ENCODE measurements around the gene TCF25.

Gene TCF25

DNA sequence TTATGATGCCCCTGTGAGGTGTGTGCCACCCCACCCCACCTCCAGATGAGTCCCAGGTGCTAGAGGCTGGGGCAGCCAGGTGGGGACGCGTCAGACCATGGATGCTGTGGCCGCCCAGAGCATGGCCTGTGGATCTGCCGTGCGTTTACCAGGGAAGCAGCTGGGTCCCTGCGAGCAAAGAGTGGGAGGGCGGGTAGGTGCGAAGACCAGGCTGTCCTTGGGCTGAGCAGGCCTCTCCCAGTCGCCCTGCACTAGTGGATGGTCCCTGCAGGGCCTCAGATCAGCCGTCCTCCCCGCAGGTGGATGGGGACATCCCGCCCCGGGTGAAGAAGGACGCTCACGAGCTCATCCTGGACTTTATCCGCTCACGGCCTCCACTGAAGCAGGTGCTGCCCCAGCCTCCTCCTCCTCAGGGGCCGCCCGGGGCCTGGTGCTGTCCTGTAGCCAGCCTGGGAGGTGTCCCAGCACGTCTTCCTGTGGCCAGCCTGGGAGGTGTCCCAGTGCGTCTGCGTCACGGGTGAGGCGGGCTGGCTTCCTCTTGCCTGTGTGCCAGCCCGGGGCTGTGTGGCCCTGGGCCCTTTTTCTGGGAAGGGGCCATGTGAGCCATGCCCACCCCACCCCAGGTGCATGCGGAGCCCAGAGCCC lies 18.0 kb upstream of the TCF25 start:
- H3K18ac ChIP-seq (ENCODE audit: low read length), result peak overlapping the region; percentile 19
- H2BK120ac ChIP-seq (ENCODE audit: low read depth, low read length), result no peak overlapping the region
- no peak overlapping the region for H3K27ac ChIP-seq (replicated peaks; ENCODE audit: low read length)
- no peaks in the 10 kb centered on the region for H3K79me1 ChIP-seq (ENCODE audit: low read depth, low read length)
- WGBS, 2 donors (ENCODE audit: extremely low coverage in 2 of 2, insufficient read length in 2 of 2, insufficient replicate concordance in 1 of 2), result no CpG with 5 or more reads among the region's 26 CpGs
- peaks cover 5 to 51% of the 10 kb centered on the region in 2 donors for H3K36me3 ChIP-seq (replicated peaks in 1 of 2; ENCODE audit: control insufficient read depth in 2 of 2, insufficient read depth in 2 of 2, low read length in 2 of 2)
- H4K8ac ChIP-seq (ENCODE audit: low read depth, low read length), result no peak overlapping the region
- no peak overlapping the region for H3K4ac ChIP-seq (ENCODE audit: low read length)
- DNase-seq (ENCODE audit: low spot score), result no peak
- H3K27me3 ChIP-seq (ENCODE audit: control insufficient read depth in 3 of 3, insufficient read depth in 3 of 3, low read depth in 1 of 3, low read length in 3 of 3), result no peaks in the 10 kb centered on the region
- H2BK5ac ChIP-seq (ENCODE audit: low read length), result no peak overlapping the region
- peak overlapping the region; percentile 55 for H3K23ac ChIP-seq (ENCODE audit: low read depth, low read length, poor library complexity)
- H3K14ac ChIP-seq (ENCODE audit: low read length), result no peak overlapping the region
- H2BK12ac ChIP-seq (ENCODE audit: low read length), result no peak overlapping the region
- H3K4me1 ChIP-seq (ENCODE audit: control insufficient read depth in 2 of 2, insufficient read depth in 1 of 2, low read depth in 1 of 2, low read length in 2 of 2), result no peaks in the 10 kb centered on the region
- H3K4me3 ChIP-seq (ENCODE audit: low read length in 2 of 2), result no peak overlapping the region
- H3K9me3 ChIP-seq (replicated peaks in 1 of 2; ENCODE audit: control insufficient read depth in 2 of 2, insufficient read depth in 1 of 2, low read depth in 1 of 2, low read length in 2 of 2), result no peaks in the 10 kb centered on the region
- H2BK15ac ChIP-seq (ENCODE audit: low read length), result no peak overlapping the region
- no peak overlapping the region for H4K91ac ChIP-seq (ENCODE audit: low read depth, low read length, poor library complexity)
- H2AK5ac ChIP-seq (ENCODE audit: low read depth, low read length), result no peak overlapping the region
- H2AFZ ChIP-seq (ENCODE audit: low read length), result no peak overlapping the region
- H3K9ac ChIP-seq (ENCODE audit: low read depth, low read length, poor library complexity), result peak overlapping the region; percentile 72
- H3K4me2 ChIP-seq (ENCODE audit: insufficient read depth, low read length, poor library complexity, severe bottlenecking), result no peak overlapping the region

DNA sequence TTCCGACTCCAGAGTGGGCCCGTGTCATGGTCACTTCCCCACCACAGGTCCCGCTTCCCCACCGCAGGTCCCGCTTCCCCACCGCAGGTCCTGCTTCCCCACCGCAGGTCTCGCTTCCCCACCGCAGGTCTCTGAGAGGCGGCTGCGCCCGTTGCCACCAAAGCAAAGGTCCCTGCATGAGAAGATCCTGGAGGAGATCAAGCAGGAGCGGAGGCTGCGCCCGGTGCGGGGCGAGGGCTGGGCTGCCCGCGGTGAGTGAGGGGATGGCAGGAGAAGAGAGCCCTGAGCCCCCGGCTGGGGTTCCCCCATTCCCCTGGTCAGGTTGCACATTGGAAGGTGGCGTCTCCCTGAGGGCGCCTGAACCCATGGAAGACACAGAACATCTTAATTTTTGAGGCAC lies 17.4 kb upstream of the TCF25 start:
- no peak overlapping the region for H2BK12ac ChIP-seq (ENCODE audit: low read length)
- H3K4me1 ChIP-seq (ENCODE audit: control insufficient read depth in 2 of 2, insufficient read depth in 1 of 2, low read depth in 1 of 2, low read length in 2 of 2), result no peaks in the 10 kb centered on the region
- no peak overlapping the region for H2BK5ac ChIP-seq (ENCODE audit: low read length)
- no peak overlapping the region for H3K27ac ChIP-seq (replicated peaks; ENCODE audit: low read length)
- no peak overlapping the region for H4K91ac ChIP-seq (ENCODE audit: low read depth, low read length, poor library complexity)
- no peak overlapping the region for H4K8ac ChIP-seq (ENCODE audit: low read depth, low read length)
- H2AFZ ChIP-seq (ENCODE audit: low read length), result no peak overlapping the region
- no peak overlapping the region for H2BK15ac ChIP-seq (ENCODE audit: low read length)
- no peak overlapping the region for H3K9ac ChIP-seq (ENCODE audit: low read depth, low read length, poor library complexity)
- H3K79me1 ChIP-seq (ENCODE audit: low read depth, low read length), result no peaks in the 10 kb centered on the region
- WGBS, 2 donors (ENCODE audit: extremely low coverage in 2 of 2, insufficient read length in 2 of 2, insufficient replicate concordance in 1 of 2), result no CpG with 5 or more reads among the region's 22 CpGs
- no peak overlapping the region for H2AK5ac ChIP-seq (ENCODE audit: low read depth, low read length)
- H3K27me3 ChIP-seq (ENCODE audit: control insufficient read depth in 3 of 3, insufficient read depth in 3 of 3, low read depth in 1 of 3, low read length in 3 of 3), result no peaks in the 10 kb centered on the region
- DNase-seq (ENCODE audit: low spot score), result no peak
- H3K9me3 ChIP-seq (replicated peaks in 1 of 2; ENCODE audit: control insufficient read depth in 2 of 2, insufficient read depth in 1 of 2, low read depth in 1 of 2, low read length in 2 of 2), result no peaks in the 10 kb centered on the region
- no peak overlapping the region for H3K18ac ChIP-seq (ENCODE audit: low read length)
- no peak overlapping the region for H3K4me3 ChIP-seq (ENCODE audit: low read length in 2 of 2)
- peaks cover 6 to 50% of the 10 kb centered on the region in 2 donors for H3K36me3 ChIP-seq (replicated peaks in 1 of 2; ENCODE audit: control insufficient read depth in 2 of 2, insufficient read depth in 2 of 2, low read length in 2 of 2)
- no peak overlapping the region for H3K23ac ChIP-seq (ENCODE audit: low read depth, low read length, poor library complexity)
- no peak overlapping the region for H2BK120ac ChIP-seq (ENCODE audit: low read depth, low read length)
- H3K14ac ChIP-seq (ENCODE audit: low read length), result no peak overlapping the region
- H3K4ac ChIP-seq (ENCODE audit: low read length), result no peak overlapping the region
- peak overlapping the region; percentile 11 for H3K4me2 ChIP-seq (ENCODE audit: insufficient read depth, low read length, poor library complexity, severe bottlenecking)

DNA sequence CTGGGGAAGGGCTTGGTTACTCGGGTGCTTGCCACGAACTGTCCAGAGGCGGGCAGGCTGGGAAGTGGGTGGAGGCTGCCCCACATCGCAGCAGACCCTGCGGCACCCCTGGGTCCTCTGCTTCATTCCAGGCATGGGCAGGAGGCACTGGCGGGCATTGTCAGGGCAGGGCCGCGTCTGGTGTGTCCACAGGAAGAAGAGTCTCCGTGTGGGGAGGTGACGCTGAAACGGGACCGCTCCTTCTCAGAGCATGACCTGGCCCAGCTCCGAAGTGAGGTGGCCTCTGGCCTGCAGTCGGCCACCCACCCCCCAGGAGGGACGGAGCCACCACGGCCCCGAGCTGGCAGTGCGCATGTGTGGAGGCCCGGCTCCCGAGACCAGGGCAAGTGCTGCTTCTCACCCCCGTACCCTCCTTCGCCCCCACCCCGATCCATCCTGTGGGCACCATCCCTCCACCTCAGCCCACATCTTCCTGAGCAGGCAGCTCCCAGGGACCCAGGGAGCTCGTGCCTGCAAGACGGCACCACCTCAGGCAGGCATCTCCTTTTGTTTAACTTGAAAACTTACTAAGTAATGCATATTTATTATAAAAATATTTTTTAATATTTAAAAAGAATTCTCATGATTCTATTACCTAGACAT lies 14.3 kb upstream of the TCF25 start:
- Histone ChIP-seq H2BK12ac (ENCODE audit: low read length) (no peak overlapping the region), H4K91ac (ENCODE audit: low read depth, low read length, poor library complexity) (no peak overlapping the region), H3K14ac (ENCODE audit: low read length) (no peak overlapping the region), H3K27me3 (ENCODE audit: control insufficient read depth in 3 of 3, insufficient read depth in 3 of 3, low read depth in 1 of 3, low read length in 3 of 3) (no peaks in the 10 kb centered on the region), H3K27ac (replicated peaks; ENCODE audit: low read length) (no peak overlapping the region), H3K18ac (ENCODE audit: low read length) (peak overlapping the region; percentile 17), H2AFZ (ENCODE audit: low read length) (no peak overlapping the region), H3K9me3 (replicated peaks in 1 of 2; ENCODE audit: control insufficient read depth in 2 of 2, insufficient read depth in 1 of 2, low read depth in 1 of 2, low read length in 2 of 2) (no peaks in the 10 kb centered on the region), H3K36me3 (replicated peaks in 1 of 2; ENCODE audit: control insufficient read depth in 2 of 2, insufficient read depth in 2 of 2, low read length in 2 of 2) (peaks cover 12 to 67% of the 10 kb centered on the region in 2 donors), H2BK5ac (ENCODE audit: low read length) (no peak overlapping the region), H3K79me1 (ENCODE audit: low read depth, low read length) (peaks cover 3% of the 10 kb centered on the region), H3K4me2 (ENCODE audit: insufficient read depth, low read length, poor library complexity, severe bottlenecking) (no peak overlapping the region), H3K9ac (ENCODE audit: low read depth, low read length, poor library complexity) (no peak overlapping the region), H3K4ac (ENCODE audit: low read length) (no peak overlapping the region), H4K8ac (ENCODE audit: low read depth, low read length) (no peak overlapping the region), H2BK15ac (ENCODE audit: low read length) (no peak overlapping the region), H3K4me1 (ENCODE audit: control insufficient read depth in 2 of 2, insufficient read depth in 1 of 2, low read depth in 1 of 2, low read length in 2 of 2) (no peaks in the 10 kb centered on the region), H3K4me3 (ENCODE audit: low read length in 2 of 2) (no peak overlapping the region), H2AK5ac (ENCODE audit: low read depth, low read length) (no peak overlapping the region), H3K23ac (ENCODE audit: low read depth, low read length, poor library complexity) (no peak overlapping the region), H2BK120ac (ENCODE audit: low read depth, low read length) (no peak overlapping the region)
- no peak for DNase-seq (ENCODE audit: low spot score)
- WGBS, 2 donors (ENCODE audit: extremely low coverage in 2 of 2, insufficient read length in 2 of 2, insufficient replicate concordance in 1 of 2), result no CpG with 5 or more reads among the region's 25 CpGs

DNA sequence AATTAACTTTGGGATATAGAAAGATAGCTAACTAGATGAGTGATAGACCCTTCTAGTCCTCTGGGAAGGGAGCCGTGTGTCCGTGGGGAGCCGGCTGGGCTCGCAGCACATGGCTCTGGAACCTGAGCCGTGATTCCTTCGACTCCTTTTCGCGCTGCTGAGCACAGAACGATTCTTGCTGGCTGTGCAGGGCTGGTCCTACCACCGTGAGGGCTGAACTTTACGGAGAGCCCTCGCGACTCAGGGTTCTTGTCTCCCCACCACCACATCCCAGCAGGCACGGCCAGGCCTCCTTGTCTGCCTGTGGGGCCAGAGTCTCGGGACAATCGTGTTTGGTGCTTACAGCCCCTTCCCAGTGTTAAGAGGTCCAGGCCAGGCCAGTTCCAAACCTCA lies 13.8 kb upstream of the TCF25 start:
- Histone ChIP-seq H3K4me3 (ENCODE audit: low read length in 2 of 2) (no peak overlapping the region), H2BK12ac (ENCODE audit: low read length) (peak overlapping the region; percentile 58)

More for the DNA sequence above, 13.8 kb upstream of the TCF25 start:
- no peak overlapping the region for H2BK120ac ChIP-seq (ENCODE audit: low read depth, low read length)
- H2BK15ac ChIP-seq (ENCODE audit: low read length), result no peak overlapping the region
- H3K79me1 ChIP-seq (ENCODE audit: low read depth, low read length), result peaks cover 3% of the 10 kb centered on the region
- H3K4me2 ChIP-seq (ENCODE audit: insufficient read depth, low read length, poor library complexity, severe bottlenecking), result no peak overlapping the region
- H3K14ac ChIP-seq (ENCODE audit: low read length), result no peak overlapping the region
- peak overlapping the region; percentile 8 for H3K18ac ChIP-seq (ENCODE audit: low read length)
- H3K36me3 ChIP-seq (replicated peaks in 1 of 2; ENCODE audit: control insufficient read depth in 2 of 2, insufficient read depth in 2 of 2, low read length in 2 of 2), result peaks cover 15 to 73% of the 10 kb centered on the region in 2 donors
- H3K9me3 ChIP-seq (replicated peaks in 1 of 2; ENCODE audit: control insufficient read depth in 2 of 2, insufficient read depth in 1 of 2, low read depth in 1 of 2, low read length in 2 of 2), result no peaks in the 10 kb centered on the region
- no peak overlapping the region for H3K23ac ChIP-seq (ENCODE audit: low read depth, low read length, poor library complexity)
- H4K91ac ChIP-seq (ENCODE audit: low read depth, low read length, poor library complexity), result no peak overlapping the region
- DNase-seq (ENCODE audit: low spot score), result no peak
- H2AK5ac ChIP-seq (ENCODE audit: low read depth, low read length), result no peak overlapping the region
- no peak overlapping the region for H3K9ac ChIP-seq (ENCODE audit: low read depth, low read length, poor library complexity)
- no peaks in the 10 kb centered on the region for H3K4me1 ChIP-seq (ENCODE audit: control insufficient read depth in 2 of 2, insufficient read depth in 1 of 2, low read depth in 1 of 2, low read length in 2 of 2)
- no peak overlapping the region for H2AFZ ChIP-seq (ENCODE audit: low read length)
- H3K27me3 ChIP-seq (ENCODE audit: control insufficient read depth in 3 of 3, insufficient read depth in 3 of 3, low read depth in 1 of 3, low read length in 3 of 3), result no peaks in the 10 kb centered on the region
- no CpG with 5 or more reads among the region's 16 CpGs for WGBS, 2 donors (ENCODE audit: extremely low coverage in 2 of 2, insufficient read length in 2 of 2, insufficient replicate concordance in 1 of 2)
- H2BK5ac ChIP-seq (ENCODE audit: low read length), result no peak overlapping the region
- H4K8ac ChIP-seq (ENCODE audit: low read depth, low read length), result no peak overlapping the region
- no peak overlapping the region for H3K4ac ChIP-seq (ENCODE audit: low read length)
- no peak overlapping the region for H3K27ac ChIP-seq (replicated peaks; ENCODE audit: low read length)

Data from neuronal stem cell (in vitro differentiated cells).